HG02970 (cell line): ENCODE data around the gene SYDE2.
"Not testable (repeated sequence)": the region's sequence is repeated elsewhere in the genome, so short reads cannot be mapped to it uniquely, and the experiment has no call there.

Experiments used
- ATAC-seq: cut with Tn5 transposase; IDR thresholded peaks from one replicate; pipeline ENCODE4 v1.9.1; 2021; ENCODE audit warnings: mild to moderate bottlenecking, moderate library complexity, moderate number of reproducible peaks; ENCODE audit not compliant: unreplicated experiment, low FRiP score

SYDE2 gene

DNA sequence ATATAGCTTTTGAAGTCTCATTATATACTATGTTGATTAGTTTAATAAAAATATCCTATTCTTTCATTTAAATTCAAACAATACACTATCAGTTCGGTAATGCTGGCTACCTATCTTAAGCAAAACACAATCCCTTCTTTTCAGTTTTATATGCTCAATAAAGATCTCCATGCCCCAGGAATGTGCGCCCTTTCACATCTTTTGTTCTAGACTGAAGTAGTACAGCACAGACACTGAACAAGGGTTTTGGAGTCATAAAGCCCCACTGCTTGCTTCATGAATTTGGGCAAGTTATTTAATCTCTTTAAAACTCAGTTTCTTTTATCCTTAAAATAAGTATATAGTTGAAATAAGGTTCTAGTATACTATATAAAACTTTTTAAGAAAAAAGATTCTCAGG lies 22.4 kb downstream of the SYDE2 start:
- ATAC-seq, result no peak

DNA sequence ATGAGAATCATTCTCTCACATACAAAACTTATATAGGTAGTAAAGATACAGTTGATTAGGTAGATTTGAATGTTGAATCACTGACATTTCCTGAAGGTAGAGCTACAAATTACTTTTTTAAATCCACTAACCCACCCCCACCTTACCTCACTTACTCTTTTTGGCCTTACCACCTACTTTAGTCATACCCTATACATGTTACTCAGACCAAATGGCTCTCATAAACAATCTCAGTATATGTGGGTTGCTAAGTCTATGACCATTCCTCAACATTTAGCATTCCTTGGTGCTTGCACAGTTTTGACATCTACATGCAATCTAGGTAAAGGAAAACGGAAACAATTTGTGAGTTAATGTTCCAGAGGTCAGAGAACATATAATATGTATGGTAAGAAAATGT lies 26.3 kb downstream of the SYDE2 start:
- ATAC-seq, result no peak

DNA sequence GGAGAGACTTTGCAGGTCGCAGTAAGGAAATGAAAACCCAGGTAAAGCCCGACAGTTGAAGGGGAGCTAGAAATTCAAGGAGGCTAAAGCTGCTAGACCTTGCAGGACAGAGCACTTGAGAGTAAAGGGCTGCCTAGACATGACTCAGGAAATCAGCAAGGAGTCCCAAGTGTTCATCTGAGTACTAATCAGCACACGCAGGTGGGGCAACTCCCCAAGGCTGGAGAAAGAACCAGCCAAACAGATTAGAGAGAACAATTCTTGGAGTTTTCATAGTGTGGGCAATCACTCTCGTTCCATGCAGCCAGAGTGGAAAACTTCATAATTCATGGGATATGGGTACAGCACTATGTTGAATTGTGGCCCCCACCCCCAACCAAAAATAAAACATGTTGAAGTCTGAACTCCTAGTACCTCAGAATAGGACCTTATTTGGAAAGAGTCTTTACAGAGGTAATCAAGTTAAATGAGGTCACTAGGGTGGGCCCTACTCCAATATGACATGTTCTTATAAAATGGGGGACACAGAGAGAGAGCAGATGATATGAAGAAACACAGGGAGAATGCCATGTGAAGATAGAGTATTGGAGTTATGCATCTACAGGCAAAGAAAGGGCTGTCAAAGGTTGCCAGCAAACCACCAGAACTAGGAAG lies 28.0 kb downstream of the SYDE2 start:
- no peak for ATAC-seq

DNA sequence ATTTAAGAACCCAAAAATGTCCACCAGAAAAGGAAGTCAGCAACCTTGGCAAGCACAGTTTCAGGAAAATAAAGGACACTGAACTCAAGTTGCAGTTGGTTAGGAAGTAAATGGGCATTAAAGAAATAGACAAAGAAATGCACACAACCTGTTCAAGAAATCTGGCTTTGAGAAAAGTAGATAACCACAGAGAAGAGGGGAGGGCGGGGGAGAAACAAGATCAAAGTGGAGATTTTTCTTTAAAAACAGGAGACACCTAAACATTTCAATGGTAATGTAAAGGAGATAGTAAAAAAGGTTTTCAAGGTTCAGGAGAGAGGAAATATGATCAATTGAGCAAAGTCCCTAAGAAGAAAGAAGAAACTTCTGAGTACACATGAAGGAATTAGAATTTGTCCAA lies 29.1 kb downstream of the SYDE2 start:
- ATAC-seq, result no peak

DNA sequence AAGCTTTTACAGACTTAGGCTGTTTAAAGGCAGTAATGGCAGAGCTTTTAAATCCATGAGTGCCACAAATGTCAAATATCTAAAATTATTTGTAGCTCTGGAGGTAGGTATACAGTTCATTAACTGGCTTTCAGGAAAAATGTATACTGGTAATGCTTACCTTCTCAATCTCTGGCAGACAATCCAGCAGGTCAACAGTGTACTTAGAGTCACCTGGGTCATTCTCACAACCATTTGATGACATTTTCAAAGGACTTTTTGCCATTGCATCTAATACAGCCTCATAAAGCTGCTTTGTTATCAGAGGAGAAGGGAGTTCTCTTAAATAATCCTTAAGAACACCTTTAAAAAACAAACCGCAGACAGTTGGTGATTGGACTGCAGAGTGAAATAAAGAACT lies 31.9 kb downstream of the SYDE2 start:
- no peak for ATAC-seq

DNA sequence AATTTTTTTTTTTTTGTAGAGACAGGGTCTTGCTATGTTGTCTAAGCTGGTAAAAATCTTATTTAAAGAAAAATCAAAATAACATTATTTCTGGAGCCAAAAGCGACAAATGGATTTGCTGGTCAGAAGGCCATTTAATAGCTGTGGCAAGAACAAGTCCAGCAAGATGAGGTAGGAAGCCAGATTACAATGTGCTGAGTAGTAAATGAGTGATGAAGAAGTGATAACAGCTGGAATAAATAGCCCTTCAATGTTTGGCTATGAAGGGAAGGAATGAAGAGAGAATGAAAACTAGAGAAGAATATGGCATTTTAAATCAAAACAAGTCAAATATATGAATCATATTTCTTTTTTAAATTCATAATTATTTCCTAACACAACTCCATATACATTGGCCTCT lies 34.5 kb downstream of the SYDE2 start:
- no peak for ATAC-seq

DNA sequence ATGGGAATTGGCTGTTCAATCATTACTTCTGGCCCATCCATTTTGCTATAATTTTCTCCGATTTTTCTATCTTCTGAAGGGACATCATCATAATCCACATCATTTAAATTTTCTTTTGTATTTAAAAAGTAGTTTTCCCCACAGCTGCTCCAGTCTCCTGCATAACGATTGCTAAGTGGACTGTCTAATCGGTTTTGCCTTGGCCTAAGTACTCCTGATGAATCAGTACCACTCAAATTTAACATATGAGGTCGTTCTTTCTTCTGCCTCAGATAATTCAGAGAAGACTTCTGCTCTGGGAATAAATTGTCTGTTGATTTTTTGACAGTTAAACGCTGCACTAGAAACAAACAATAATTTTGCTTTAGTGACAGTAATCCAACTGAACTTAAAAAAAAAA lies 41.9 kb downstream of the SYDE2 start:
- ATAC-seq, result no peak

DNA sequence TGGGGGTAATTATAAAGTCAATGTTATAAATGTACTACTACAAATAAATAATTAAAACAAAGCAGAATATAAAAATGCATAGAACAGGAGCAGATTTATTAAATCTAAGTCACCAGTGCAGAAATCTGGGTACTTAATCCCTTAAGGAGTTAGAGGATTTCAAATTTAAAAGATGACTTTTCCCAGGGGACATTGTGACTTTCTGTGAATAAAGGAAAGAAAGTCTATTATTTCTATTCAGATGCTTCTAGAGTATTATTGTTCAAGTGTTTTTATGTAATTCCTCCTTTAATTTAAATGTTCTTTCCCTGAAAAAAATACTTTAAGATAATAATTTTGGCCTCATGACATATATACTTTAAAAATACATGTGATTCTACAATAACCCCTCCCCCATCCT lies 43.4 kb downstream of the SYDE2 start:
- ATAC-seq, result no peak

DNA sequence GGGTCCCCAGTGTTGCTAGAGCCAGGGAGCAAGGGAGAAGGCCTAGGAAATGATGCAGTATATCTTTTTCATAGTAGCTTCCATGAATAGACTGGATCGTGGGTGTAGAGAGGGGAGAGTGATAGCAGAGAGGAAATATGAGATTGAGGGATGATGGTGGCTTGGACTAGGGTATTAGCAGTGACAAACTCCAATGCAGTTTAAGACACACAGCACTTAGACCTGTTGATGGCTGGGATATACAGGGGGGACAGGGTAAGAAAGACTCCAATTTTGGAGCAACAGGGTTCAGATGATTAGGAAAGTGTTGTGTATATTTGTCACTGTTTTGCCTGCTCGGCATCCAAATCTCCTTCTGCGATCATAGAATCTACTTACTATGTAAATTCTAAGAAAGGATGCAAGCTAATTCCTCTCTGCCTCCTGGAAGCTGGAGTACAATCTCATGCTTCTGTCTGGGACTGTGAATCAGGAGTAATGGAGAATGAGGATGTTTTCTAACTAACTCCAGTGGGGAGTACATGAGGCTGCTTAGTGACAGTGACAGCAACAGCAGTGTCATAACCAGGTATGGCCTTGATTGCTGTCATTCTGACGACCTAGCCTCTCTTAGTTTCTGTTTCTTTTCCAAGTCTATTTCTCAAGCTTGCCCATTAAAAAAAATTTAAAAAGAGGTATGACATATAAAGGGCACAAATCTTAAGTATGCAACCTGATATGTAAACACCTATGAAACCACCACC lies 47.5 kb downstream of the SYDE2 start:
- peak; percentile 61 for ATAC-seq

DNA sequence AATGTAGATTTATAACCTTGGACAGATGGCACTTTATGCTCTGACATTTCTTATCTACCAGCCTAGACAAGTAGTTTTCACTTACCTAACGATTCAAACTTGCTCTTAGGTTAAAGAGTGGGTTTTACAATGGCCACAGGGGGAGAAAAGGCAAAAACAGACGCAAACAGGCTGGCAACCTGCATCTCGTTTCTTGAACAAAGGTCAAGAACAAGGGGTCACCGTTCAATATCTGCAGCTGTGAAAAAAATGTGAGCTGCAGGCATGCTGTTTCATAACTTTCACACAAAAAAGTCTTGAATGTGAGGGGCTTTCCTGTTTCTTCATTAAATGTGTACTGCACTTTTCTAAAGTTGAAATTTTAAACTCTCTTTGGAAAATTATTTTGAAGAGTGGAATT lies 49.4 kb downstream of the SYDE2 start:
- no peak for ATAC-seq

DNA sequence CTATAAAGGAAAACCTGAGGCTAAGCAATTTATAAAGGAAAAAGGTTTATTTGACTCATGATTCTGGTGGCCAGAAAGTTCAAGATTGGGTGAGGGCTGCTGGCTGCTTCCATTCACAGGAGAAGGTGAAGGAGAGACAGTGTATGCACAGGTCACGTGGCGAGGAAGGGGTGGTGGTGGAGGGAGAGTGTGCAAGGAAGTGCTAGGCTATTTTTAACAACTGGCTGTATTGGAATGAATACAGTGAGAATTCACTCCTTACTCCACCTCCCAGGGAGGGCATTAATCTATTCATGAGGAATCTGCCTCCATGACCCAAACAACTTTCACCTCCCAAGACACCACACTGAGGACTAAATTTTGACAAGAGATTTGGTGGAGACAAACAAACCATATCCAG lies 51.0 kb downstream of the SYDE2 start:
- ATAC-seq, result no peak

DNA sequence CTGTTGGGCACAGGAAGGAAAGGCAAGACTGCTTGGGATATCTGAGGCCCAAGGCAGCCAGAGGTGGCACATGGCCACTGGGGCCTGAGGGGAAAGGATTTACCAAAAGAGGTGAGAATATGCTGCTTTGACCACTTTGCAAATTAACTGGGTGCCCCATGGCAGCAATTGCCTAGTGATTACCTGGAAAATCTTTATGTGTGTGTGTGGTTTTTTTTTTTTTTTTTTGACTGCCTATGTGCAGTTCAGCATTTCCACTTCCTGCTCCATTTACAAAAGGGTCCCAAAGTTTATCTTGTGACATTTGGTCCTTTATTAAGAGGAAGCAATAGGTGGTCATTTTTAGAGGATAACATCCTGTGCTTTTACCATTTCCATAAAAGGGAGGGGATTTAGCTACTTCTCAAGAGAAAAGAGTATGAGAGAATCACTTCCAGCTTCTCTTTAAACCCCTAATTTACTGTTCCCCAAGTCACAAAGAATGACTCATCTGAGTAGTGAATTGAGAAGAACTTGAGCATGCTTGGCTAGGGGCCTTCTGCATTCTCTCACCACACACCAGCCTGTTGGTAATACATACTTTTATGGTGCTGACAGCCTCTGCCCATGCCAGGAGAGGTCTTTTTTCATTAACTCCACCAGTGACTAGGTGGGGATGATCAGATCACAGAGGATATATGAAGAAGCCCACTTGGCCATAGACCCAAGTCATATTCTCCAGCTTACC lies 52.1 kb downstream of the SYDE2 start:
- no peak for ATAC-seq

DNA sequence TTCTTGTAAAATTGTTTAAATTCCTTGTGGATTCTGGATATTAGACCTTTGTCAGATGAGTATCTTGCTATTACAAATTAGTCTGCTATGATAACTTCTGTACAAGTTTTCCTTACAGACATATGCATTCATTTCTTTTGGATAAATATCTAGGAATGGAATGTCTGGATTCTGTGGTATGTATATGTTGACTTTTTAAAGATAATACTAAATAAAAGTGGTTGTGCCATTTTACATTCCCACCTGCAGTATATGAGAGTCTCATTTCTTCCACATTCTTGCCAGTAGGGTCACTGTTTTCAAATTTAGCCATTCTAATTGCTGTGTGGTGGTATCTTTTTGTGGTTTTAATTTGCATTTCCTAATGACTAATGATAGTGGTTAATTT lies 53.9 kb downstream of the SYDE2 start:
- no peak for ATAC-seq

DNA sequence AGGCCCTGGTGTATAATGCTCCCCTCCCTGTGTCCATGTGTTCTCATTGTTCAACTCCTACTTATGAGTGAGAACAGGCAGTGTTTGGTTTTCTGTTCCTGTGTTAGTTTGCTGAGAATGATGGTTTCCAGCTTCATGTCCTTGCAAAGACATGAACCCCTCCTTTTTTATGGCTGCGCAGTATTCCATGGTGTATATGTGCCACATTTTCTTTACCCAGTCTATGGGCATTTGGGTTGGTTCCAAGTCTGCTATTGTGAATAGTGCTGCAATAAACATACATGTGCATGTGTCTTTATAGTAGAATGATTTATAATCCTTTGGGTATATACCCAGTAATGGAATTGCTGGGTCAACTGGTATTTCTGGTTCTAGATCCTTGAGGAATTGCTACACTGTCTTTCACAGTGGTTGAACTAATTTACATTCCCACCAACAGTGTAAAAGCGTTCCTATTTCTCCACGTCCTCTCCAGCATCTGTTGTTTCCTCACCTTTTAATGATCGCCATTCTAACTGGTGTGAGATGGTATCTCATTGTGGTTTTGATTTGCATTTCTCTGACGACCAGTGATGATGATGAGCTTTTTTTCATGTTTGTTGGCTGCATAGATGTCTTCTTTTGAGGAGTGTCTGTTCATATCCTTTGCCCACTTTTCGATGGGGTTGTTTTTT lies 54.4 kb downstream of the SYDE2 start:
- ATAC-seq, result not testable (repeated sequence)

DNA sequence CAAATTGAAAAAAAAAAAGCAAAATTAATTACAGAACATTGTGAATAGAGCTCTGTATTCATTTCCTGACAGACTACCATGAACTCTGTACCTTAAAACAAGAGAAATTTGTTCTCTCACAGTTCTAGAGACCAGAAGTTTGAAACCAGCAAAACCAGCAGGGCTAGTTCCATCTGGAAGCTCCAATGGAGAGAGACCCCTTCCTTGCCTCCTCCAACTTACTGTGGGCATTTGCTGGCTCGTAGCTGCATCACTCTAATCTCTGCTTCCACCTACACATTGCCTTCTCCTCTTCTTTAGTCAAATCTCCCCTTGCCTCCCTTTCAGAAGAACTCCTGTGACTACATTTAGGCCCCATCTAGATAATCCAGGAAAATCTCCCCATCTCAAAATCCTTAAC lies 56.5 kb downstream of the SYDE2 start:
- no peak for ATAC-seq

DNA sequence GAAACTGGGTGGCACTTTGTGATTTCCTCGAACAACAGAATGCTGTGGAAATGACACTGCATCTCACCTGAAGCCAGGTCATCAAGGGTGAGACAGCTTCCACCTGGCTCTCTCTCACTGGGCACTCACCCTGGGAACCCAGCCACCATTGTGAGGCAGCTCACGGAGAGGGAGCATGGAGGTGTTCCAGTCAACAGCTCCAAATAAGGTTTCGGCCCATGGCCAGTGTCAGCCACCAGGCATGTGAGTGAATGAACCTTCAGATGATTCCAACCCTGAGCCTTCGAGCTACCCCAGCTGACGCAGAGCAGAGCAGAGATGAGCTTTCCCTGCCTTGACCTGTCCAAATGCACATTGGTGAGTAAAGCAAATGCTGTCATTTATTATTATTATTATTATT lies 58.1 kb downstream of the SYDE2 start:
- ATAC-seq, result no peak

DNA sequence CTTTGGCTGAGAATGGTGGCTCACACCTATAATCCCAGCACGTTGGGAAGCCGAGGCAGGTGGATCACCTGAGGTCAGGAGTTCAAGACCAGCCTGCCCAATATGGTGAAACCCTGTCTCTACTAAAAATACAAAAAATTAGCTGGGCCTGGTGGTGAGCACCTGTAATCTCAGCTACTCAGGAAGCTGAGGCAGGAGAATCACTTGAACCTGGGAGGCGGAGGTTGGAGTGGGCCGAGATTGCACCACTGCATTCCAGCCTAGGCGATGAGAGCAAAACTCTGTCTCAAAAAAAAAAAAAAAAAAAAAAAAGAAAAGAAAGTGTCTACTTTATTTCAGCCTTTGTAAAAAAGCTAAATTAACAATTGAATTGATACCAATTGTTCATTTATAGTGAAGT lies 62.4 kb downstream of the SYDE2 start:
- not testable (repeated sequence) for ATAC-seq

DNA sequence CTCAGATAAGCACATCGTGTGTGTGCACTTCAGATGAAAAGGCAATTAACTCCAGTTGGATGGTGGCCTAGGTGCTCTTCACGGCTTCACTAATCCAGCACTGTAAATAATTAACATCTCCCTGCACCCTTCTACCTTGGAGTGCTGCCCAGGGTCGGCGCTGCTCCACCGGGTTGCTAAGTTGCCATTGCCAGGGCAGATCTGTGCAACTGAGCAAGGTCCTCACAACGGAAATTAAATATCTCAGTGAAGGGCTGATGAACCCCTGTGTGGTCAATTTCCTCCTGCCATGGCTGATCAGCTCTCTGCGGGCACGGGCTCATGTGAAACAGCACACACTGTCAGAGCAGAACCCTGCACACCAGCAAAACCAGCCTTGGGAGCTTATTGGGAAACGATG lies 63.2 kb downstream of the SYDE2 start:
- ATAC-seq, result no peak

DNA sequence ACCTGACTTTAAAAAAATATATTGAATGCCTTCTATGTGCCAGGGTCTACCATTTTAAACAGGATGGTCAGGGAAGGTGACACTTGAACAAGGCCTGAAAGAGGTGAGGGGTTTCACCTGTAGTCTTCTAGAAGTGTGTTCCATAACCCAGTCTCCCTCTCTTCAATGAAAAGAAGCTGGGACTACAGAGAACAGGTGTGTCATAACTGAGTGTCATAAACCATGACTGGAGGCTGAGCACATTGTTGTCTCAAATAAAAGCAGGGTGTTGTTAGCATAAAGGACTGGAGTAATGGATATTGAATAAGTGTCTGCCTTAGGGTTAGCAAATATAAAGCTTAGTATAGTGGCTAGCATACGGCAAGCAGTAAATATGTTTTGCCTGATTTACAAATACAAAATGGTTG lies 65.4 kb downstream of the SYDE2 start:
- ATAC-seq, result no peak

DNA sequence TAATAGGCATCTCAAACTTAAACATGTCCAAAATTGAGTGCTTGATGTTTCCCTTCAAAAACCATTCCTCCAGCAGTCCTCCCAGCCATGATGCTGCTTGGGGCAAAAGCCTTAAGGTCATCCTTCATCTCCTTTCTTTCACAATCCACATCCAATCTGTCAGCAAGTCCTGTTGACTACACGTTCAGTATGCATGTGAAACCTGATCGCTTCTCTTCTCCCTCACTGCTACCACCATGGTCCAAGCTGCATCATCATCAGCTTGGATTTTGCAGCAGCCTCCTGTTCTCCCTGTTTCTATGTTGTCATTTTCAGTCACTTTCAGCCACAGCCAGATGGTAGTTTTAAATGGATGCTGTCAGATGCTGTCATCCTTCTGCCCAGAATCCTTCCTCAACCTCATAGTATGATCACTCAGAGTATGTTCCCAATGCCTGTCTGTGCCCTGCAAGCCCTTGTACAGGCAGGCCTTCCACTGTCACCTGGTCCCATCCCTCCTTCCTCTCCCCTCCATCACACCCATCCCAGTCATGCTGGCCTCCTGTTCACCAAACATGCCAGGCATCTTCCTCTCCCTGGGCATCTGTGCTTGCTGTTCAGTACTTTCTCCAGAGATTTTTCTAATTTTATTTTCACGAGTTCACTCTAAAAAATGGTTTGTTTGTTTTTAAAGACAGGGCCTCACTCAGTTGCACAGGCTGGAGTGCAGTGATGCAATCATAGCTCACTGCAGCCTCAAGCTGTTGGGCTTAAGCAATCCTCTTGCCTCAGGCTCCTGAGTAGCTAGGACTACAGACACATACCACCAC lies 66.0 kb downstream of the SYDE2 start:
- ATAC-seq, result no peak
